ENCODE results near the gene TLR4.

- no peak for TF ChIP-seq CTCF (IDR thresholded peaks at IDR 0.05)
- no peak for TF ChIP-seq POLR2A (IDR thresholded peaks at IDR 0.05)
Observed at GRCh38 chr9:117732494-117732893, 28.3 kb downstream of the TLR4 start.
